ENCODE measurements around the gene ZW10. TPM values are rescaled to one million over a fixed set of nuclear protein-coding genes. Genes with fewer than 3 reads are reported as not detected.

Gene ZW10
- total and polyA plus RNA-seq, 2 of the 13 experiments (the other 11 are each of a cell fraction or from before 2014, with no cell fraction given): 5.8 to 31.3 TPM

DNA sequence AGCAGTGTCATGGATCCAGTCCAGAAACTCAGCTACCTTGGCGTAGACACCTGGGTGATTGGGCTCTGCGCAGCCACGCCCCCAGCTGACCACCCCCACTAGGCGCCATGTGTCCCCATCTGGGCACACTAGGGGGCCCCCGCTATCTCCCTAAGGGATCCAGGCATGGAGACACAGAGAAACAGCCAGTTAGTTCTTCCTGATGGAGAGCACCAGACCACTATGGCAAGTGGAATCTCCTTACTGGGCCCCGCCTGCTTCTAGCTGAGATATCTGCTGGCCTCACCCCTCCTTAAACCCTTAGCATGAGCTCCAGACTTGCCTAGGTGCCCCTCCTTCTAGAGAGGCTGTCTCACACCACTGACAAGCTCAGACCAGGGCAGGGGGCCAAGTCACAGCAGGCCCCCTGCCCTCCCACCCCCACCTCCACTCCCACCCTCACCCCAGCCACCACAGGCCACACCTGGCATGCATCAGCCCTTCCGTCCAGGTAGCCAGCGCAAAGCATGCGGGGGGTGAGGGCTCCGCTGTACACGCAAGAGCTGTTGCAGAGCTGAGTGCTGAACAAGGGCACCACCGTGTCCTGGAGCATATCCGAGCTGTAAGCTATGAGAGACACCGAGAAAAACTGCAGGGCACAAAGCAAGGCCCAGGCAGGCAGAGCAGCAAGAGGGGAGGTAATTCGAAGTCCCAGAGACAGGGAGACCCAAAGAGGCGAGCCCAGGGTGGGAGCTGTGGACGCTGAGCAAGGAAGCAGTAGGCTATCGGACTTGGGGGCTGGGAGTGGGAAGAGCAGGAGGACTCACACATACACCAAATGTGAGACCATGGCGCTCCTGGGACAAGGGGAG, 83.5 kb downstream of the ZW10 start:
- BruUV-seq (replicated peaks): no TSS peak
- no peak overlapping the region for H2AFZ ChIP-seq (ENCODE audit: low read length)
- no peaks in the 10 kb centered on the region for H4K20me1 ChIP-seq (ENCODE audit: insufficient read depth, low read length)
- no peak overlapping the region for H3K27ac ChIP-seq (ENCODE audit: extremely low read length, insufficient read depth, low read length)
- no peaks in the 10 kb centered on the region for H3K36me3 ChIP-seq (replicated peaks in 1 of 2; ENCODE audit: control insufficient read depth in 1 of 2, insufficient read depth in 2 of 2, low read length in 2 of 2)
- no peaks in the 10 kb centered on the region for H3K79me2 ChIP-seq (ENCODE audit: insufficient read depth, low read length)
- H3K4me2 ChIP-seq (ENCODE audit: low read depth, low read length): no peak overlapping the region
- H3K27me3 ChIP-seq (ENCODE audit: control insufficient read depth in 1 of 2, insufficient read depth in 2 of 2, low read length in 2 of 2): no peaks in the 10 kb centered on the region
- no peak overlapping the region for H3K9ac ChIP-seq (ENCODE audit: insufficient read depth, low read depth, low read length)
- H3K4me3 ChIP-seq (replicated peaks in 1 of 3; ENCODE audit: insufficient read depth in 1 of 3, low read depth in 2 of 3, low read length in 3 of 3): no peak overlapping the region
- intact Hi-C loops (cut with micrococcal nuclease; ENCODE audit: unreplicated experiment) (no loop called here), in situ Hi-C loops (cut with HindIII; ENCODE audit: extremely low pct_ligation_motif_present, low pct_unique_long_range_greater_than_20kb) (no loop called here)
- CTCF ChIA-PET (ENCODE audit: low intra/inter-chr PET ratio, low total read pairs): no interaction called here
- WGBS (ENCODE audit: low lambda C conversion rate): 70% methylated on average over 15 of the region's 19 CpGs
- no peak for FAIRE-seq
- POLR2A ChIA-PET: no interaction called here
- DNase-seq (ENCODE audit: low spot score): no peak
- no peaks in the 10 kb centered on the region for H3K9me3 ChIP-seq (ENCODE audit: low read length)
- ATAC-seq: peak; percentile 13; the same call in 2 of the 3 replicates
- peaks cover 9% of the 10 kb centered on the region; the same call in 1 of the 2 replicates for H3K4me1 ChIP-seq (ENCODE audit: insufficient read depth, low read length)
- no peak for TF ChIP-seq RBAK (CRISPR knock-in tag; IDR thresholded peaks at IDR 0.05)
- no peak for TF ChIP-seq ZNF7 (CRISPR knock-in tag; IDR thresholded peaks at IDR 0.05)
- TF ChIP-seq, protein P1, sequence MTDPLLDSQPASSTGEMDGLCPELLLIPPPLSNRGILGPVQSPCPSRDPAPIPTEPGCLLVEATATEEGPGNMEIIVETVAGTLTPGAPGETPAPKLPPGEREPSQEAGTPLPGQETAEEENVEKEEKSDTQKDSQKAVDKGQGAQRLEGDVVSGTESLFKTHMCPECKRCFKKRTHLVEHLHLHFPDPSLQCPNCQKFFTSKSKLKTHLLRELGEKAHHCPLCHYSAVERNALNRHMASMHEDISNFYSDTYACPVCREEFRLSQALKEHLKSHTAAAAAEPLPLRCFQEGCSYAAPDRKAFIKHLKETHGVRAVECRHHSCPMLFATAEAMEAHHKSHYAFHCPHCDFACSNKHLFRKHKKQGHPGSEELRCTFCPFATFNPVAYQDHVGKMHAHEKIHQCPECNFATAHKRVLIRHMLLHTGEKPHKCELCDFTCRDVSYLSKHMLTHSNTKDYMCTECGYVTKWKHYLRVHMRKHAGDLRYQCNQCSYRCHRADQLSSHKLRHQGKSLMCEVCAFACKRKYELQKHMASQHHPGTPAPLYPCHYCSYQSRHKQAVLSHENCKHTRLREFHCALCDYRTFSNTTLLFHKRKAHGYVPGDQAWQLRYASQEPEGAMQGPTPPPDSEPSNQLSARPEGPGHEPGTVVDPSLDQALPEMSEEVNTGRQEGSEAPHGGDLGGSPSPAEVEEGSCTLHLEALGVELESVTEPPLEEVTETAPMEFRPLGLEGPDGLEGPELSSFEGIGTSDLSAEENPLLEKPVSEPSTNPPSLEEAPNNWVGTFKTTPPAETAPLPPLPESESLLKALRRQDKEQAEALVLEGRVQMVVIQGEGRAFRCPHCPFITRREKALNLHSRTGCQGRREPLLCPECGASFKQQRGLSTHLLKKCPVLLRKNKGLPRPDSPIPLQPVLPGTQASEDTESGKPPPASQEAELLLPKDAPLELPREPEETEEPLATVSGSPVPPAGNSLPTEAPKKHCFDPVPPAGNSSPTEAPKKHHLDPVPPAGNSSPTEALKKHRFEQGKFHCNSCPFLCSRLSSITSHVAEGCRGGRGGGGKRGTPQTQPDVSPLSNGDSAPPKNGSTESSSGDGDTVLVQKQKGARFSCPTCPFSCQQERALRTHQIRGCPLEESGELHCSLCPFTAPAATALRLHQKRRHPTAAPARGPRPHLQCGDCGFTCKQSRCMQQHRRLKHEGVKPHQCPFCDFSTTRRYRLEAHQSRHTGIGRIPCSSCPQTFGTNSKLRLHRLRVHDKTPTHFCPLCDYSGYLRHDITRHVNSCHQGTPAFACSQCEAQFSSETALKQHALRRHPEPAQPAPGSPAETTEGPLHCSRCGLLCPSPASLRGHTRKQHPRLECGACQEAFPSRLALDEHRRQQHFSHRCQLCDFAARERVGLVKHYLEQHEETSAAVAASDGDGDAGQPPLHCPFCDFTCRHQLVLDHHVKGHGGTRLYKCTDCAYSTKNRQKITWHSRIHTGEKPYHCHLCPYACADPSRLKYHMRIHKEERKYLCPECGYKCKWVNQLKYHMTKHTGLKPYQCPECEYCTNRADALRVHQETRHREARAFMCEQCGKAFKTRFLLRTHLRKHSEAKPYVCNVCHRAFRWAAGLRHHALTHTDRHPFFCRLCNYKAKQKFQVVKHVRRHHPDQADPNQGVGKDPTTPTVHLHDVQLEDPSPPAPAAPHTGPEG (CRISPR knock-in tag; IDR thresholded peaks at IDR 0.05): no peak
- TF ChIP-seq XBP1 (CRISPR knock-in tag; IDR thresholded peaks at IDR 0.05): no peak
- no peak for TF ChIP-seq RFX1 (IDR thresholded peaks at IDR 0.05)
- TF ChIP-seq SNAI1 (CRISPR knock-in tag; IDR thresholded peaks at IDR 0.05; ENCODE audit: borderline replicate concordance): no peak
- TF ChIP-seq ZNF431 (CRISPR knock-in tag; IDR thresholded peaks at IDR 0.05; ENCODE audit: borderline replicate concordance, low read depth): no peak
- TF ChIP-seq, protein P2, sequence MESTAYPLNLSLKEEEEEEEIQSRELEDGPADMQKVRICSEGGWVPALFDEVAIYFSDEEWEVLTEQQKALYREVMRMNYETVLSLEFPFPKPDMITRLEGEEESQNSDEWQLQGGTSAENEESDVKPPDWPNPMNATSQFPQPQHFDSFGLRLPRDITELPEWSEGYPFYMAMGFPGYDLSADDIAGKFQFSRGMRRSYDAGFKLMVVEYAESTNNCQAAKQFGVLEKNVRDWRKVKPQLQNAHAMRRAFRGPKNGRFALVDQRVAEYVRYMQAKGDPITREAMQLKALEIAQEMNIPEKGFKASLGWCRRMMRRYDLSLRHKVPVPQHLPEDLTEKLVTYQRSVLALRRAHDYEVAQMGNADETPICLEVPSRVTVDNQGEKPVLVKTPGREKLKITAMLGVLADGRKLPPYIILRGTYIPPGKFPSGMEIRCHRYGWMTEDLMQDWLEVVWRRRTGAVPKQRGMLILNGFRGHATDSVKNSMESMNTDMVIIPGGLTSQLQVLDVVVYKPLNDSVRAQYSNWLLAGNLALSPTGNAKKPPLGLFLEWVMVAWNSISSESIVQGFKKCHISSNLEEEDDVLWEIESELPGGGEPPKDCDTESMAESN (CRISPR knock-in tag; conservative IDR thresholded peaks at IDR 0.05): no peak
- TF ChIP-seq ZBTB1 (CRISPR knock-in tag; IDR thresholded peaks at IDR 0.05; ENCODE audit: borderline replicate concordance): no peak
- TF ChIP-seq, protein P3, sequence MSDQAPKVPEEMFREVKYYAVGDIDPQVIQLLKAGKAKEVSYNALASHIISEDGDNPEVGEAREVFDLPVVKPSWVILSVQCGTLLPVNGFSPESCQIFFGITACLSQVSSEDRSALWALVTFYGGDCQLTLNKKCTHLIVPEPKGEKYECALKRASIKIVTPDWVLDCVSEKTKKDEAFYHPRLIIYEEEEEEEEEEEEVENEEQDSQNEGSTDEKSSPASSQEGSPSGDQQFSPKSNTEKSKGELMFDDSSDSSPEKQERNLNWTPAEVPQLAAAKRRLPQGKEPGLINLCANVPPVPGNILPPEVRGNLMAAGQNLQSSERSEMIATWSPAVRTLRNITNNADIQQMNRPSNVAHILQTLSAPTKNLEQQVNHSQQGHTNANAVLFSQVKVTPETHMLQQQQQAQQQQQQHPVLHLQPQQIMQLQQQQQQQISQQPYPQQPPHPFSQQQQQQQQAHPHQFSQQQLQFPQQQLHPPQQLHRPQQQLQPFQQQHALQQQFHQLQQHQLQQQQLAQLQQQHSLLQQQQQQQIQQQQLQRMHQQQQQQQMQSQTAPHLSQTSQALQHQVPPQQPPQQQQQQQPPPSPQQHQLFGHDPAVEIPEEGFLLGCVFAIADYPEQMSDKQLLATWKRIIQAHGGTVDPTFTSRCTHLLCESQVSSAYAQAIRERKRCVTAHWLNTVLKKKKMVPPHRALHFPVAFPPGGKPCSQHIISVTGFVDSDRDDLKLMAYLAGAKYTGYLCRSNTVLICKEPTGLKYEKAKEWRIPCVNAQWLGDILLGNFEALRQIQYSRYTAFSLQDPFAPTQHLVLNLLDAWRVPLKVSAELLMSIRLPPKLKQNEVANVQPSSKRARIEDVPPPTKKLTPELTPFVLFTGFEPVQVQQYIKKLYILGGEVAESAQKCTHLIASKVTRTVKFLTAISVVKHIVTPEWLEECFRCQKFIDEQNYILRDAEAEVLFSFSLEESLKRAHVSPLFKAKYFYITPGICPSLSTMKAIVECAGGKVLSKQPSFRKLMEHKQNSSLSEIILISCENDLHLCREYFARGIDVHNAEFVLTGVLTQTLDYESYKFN (CRISPR knock-in tag; conservative IDR thresholded peaks at IDR 0.05): no peak
- TF ChIP-seq, protein P4, sequence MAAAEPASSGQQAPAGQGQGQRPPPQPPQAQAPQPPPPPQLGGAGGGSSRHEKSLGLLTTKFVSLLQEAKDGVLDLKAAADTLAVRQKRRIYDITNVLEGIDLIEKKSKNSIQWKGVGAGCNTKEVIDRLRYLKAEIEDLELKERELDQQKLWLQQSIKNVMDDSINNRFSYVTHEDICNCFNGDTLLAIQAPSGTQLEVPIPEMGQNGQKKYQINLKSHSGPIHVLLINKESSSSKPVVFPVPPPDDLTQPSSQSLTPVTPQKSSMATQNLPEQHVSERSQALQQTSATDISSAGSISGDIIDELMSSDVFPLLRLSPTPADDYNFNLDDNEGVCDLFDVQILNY (CRISPR knock-in tag; conservative IDR thresholded peaks at IDR 0.05): no peak

All from HepG2 (cell line).